Measurements from ENCODE around the gene LDB2. TPM values are rescaled to one million over a fixed set of nuclear protein-coding genes. Genes with fewer than 3 reads are reported as not detected.

LDB2 gene
- total RNA-seq, 1 donor from 2014 or later: 31.5 TPM

- H3K4me1 Mint-ChIP-seq (ENCODE audit: unreplicated experiment): peaks cover 16% of the 10 kb centered on the region
- peaks cover 4% of the 10 kb centered on the region for H3K27me3 Mint-ChIP-seq
- peak; percentile 60 for TF ChIP-seq CTCF (conservative IDR thresholded peaks at IDR 0.05)
- no peak overlapping the region for H3K4me3 Mint-ChIP-seq
- H3K36me3 Mint-ChIP-seq: peaks cover 3% of the 10 kb centered on the region
- no peak overlapping the region for H3K27ac Mint-ChIP-seq
- peaks cover 6% of the 10 kb centered on the region for H3K9me3 Mint-ChIP-seq
- DNase-seq (ENCODE audit: extremely low spot score, unreplicated experiment): no peak
Measured at GRCh38 chr4:16764622-16765021, 133.8 kb downstream of the LDB2 start.

GRCh38 chr4:16760617-16761363 lies 137.7 kb downstream of the LDB2 start:
- Mint-ChIP-seq H3K27me3 (peaks cover 25% of the 10 kb centered on the region), H3K9me3 (peaks cover 6% of the 10 kb centered on the region), H3K4me1 (ENCODE audit: unreplicated experiment) (peaks cover 22% of the 10 kb centered on the region), H3K27ac (no peak overlapping the region), H3K36me3 (no peaks in the 10 kb centered on the region), H3K4me3 (no peak overlapping the region)
- no peak for DNase-seq (ENCODE audit: extremely low spot score, unreplicated experiment)
- TF ChIP-seq CTCF (conservative IDR thresholded peaks at IDR 0.05): no peak

GRCh38 chr4:16759931-16760582 lies 138.4 kb downstream of the LDB2 start:
- no peak for TF ChIP-seq CTCF (conservative IDR thresholded peaks at IDR 0.05)
- no peak for DNase-seq (ENCODE audit: extremely low spot score, unreplicated experiment)
- Mint-ChIP-seq H3K27ac (no peak overlapping the region), H3K4me1 (ENCODE audit: unreplicated experiment) (peaks cover 22% of the 10 kb centered on the region), H3K27me3 (peaks cover 25% of the 10 kb centered on the region), H3K4me3 (no peak overlapping the region), H3K9me3 (peaks cover 6% of the 10 kb centered on the region), H3K36me3 (peaks cover under 1% of the 10 kb centered on the region)

- Mint-ChIP-seq H3K4me3 (no peak overlapping the region), H3K27me3 (peaks cover 28% of the 10 kb centered on the region), H3K27ac (no peak overlapping the region), H3K36me3 (peaks cover 4% of the 10 kb centered on the region), H3K4me1 (ENCODE audit: unreplicated experiment) (peaks cover 22% of the 10 kb centered on the region), H3K9me3 (peaks cover 6% of the 10 kb centered on the region)
- DNase-seq (ENCODE audit: extremely low spot score, unreplicated experiment): no peak
- TF ChIP-seq CTCF (conservative IDR thresholded peaks at IDR 0.05): no peak
Measured at GRCh38 chr4:16758816-16759215, 139.6 kb downstream of the LDB2 start.

- H3K36me3 Mint-ChIP-seq: peaks cover 4% of the 10 kb centered on the region
- H3K9me3 Mint-ChIP-seq: peaks cover 6% of the 10 kb centered on the region
- H3K27me3 Mint-ChIP-seq: peaks cover 29% of the 10 kb centered on the region
- H3K4me3 Mint-ChIP-seq: no peak overlapping the region
- DNase-seq (ENCODE audit: extremely low spot score, unreplicated experiment): no peak
- no peak for TF ChIP-seq CTCF (conservative IDR thresholded peaks at IDR 0.05)
- peaks cover 22% of the 10 kb centered on the region for H3K4me1 Mint-ChIP-seq (ENCODE audit: unreplicated experiment)
- no peak overlapping the region for H3K27ac Mint-ChIP-seq
Measured at GRCh38 chr4:16758255-16758654, 140.2 kb downstream of the LDB2 start.
